Keratinocyte (primary cell): ENCODE results near the gene SYP. TPM values are rescaled to one million over a fixed set of nuclear protein-coding genes. Genes with fewer than 3 reads are reported as not detected.

ENCODE experiments used
- DNase-seq: peaks from one replicate; pipeline ENCODE4 v3.0.0-alpha.2; 2011; ENCODE audit warnings: low read depth, missing footprints, low spot score
- FAIRE-seq: peaks from 2 replicates; lab custom pipeline; 2011; peaks lifted over from hg19 to GRCh38; lab: Jason Lieb, UNC
- H2AFZ ChIP-seq: 2 replicates; pipeline ENCODE4 v1.6.0; 2012; ENCODE audit warnings: low read length, control low read depth, inconsistent platforms; ENCODE audit not compliant: control insufficient read depth
- H3K27ac ChIP-seq: 2 replicates; pipeline ENCODE4 v1.5.1; 2011; ENCODE audit warnings: low read length; ENCODE audit not compliant: control insufficient read depth, insufficient read depth
- H3K27me3 ChIP-seq: 3 replicates; pipeline ENCODE4 v1.6.0; 2011; ENCODE audit warnings: low read length; ENCODE audit not compliant: control insufficient read depth, insufficient read depth; ENCODE audit errors: extremely low read depth
- H3K36me3 ChIP-seq, 2 experiments: 2 replicates in 1 of 2; 3 replicates in 1 of 2; pipeline ENCODE4 v1.5.1; 2011; ENCODE audit warnings: low read length in 2 of 2, mild to moderate bottlenecking in 1 of 2; ENCODE audit not compliant: control insufficient read depth in 2 of 2, insufficient read depth in 2 of 2; ENCODE audit errors: extremely low read depth in 1 of 2
- H3K4me1 ChIP-seq: 3 replicates; pipeline ENCODE4 v1.5.1; 2011; ENCODE audit warnings: low read length; ENCODE audit not compliant: control insufficient read depth, insufficient read depth; ENCODE audit errors: extremely low read depth
- H3K4me2 ChIP-seq: 3 replicates; pipeline ENCODE4 v1.6.0; 2011; ENCODE audit warnings: low read depth, low read length; ENCODE audit not compliant: control insufficient read depth, insufficient read depth; ENCODE audit errors: extremely low read depth
- H3K4me3 ChIP-seq, 3 experiments: fragments of 200-600 bp in 1 of 3; sonication (generic) in 1 of 3; 2 replicates in 2 of 3; 3 replicates in 1 of 3; pipeline ENCODE4 v1.5.1; 2011 to 2016; ENCODE audit warnings: low read length in 3 of 3, mild to moderate bottlenecking in 3 of 3, control low read depth in 2 of 3, inconsistent platforms in 1 of 3, low read depth in 1 of 3, mixed read lengths in 1 of 3, mixed run types in 1 of 3, moderate library complexity in 1 of 3; ENCODE audit not compliant: control insufficient read depth in 2 of 3, insufficient read depth in 2 of 3; ENCODE audit errors: extremely low read depth in 1 of 3
- H3K79me2 ChIP-seq: 2 replicates; pipeline ENCODE4 v1.6.0; 2012; ENCODE audit warnings: low read length; ENCODE audit not compliant: control insufficient read depth, insufficient read depth
- H3K9ac ChIP-seq: 3 replicates; pipeline ENCODE4 v1.6.0; 2011; ENCODE audit warnings: low read length; ENCODE audit not compliant: control insufficient read depth, insufficient read depth; ENCODE audit errors: extremely low read depth
- H3K9me1 ChIP-seq: 3 replicates; pipeline ENCODE4 v1.6.0; 2011; ENCODE audit warnings: low read length; ENCODE audit not compliant: control insufficient read depth, insufficient read depth; ENCODE audit errors: extremely low read depth
- H3K9me3 ChIP-seq: 2 replicates; pipeline ENCODE4 v1.5.1; 2012; ENCODE audit warnings: low read depth, low read length; ENCODE audit not compliant: control insufficient read depth
- H4K20me1 ChIP-seq: 3 replicates; pipeline ENCODE4 v1.6.0; 2011; ENCODE audit warnings: low read length; ENCODE audit not compliant: control insufficient read depth, insufficient read depth; ENCODE audit errors: extremely low read depth
- EZH2 ChIP-seq: IDR thresholded peaks from one replicate; pipeline ENCODE4 v1.6.1; 2012; ENCODE audit warnings: inconsistent platforms, mild to moderate bottlenecking, low read length, moderate library complexity
- dilution Hi-C: fragments of 300-500 bp; cut with MboI; formaldehyde crosslinking; loops from one replicate; pipeline ENCODE4 v1.7.0; 2020; ENCODE audit warnings: low sequenced_read_pairs; ENCODE audit not compliant: extremely low pct_ligation_motif_present
- polyA plus RNA-seq, 5 experiments: library from polyadenylated mRNA; depleted of rRNA in 3 of 5; stranded (reverse) in 3 of 5; stranded (forward) in 1 of 5; unstranded in 1 of 5; fragments of >200 nt; gene quantifications; 1 replicate in 1 of 5; 2 replicates in 3 of 5; 3 replicates in 1 of 5; pipeline versions ENCODE4 v1.2.1 to v1.2.3, GENCODE V29; 2011 to 2012; ENCODE audit warnings: missing spikeins in 2 of 5, low read depth in 1 of 5, low replicate concordance in 1 of 5
- TF ChIP-seq, protein P1 (sequence below), 3 experiments: IDR thresholded peaks in 1 of 3; conservative IDR thresholded peaks in 1 of 3; optimal IDR thresholded peaks in 1 of 3; 2 replicates in 2 of 3; 3 replicates in 1 of 3; pipeline versions ENCODE3 to v1.5.1; 2011; ENCODE audit warnings: low read length in 3 of 3, mild to moderate bottlenecking in 3 of 3, moderate library complexity in 2 of 3, control low read depth in 1 of 3, inconsistent platforms in 1 of 3; ENCODE audit not compliant: insufficient read depth in 2 of 3; ENCODE audit errors: extremely low read depth in 1 of 3

Gene SYP
- polyA plus RNA-seq, 1 donor (not counting 4 experiments of a cell fraction or from before 2014, with no cell fraction given): 0.07 TPM

GRCh38 chrX:49197543-49198087 is 2.4 kb downstream of the SYP start:
- Histone ChIP-seq H4K20me1 (no peaks in the 10 kb centered on the region), H3K9me3 (no peaks in the 10 kb centered on the region), H3K4me3 (no peak overlapping the region), H3K4me1 (peaks cover 4% of the 10 kb centered on the region), H3K36me3 (no peaks in the 10 kb centered on the region), H2AFZ (no peak overlapping the region), H3K9ac (no peak overlapping the region), H3K27me3 (peaks cover 2% of the 10 kb centered on the region), H3K27ac (no peak overlapping the region), H3K9me1 (no peaks in the 10 kb centered on the region), H3K4me2 (no peak overlapping the region), H3K79me2 (no peaks in the 10 kb centered on the region)
- TF ChIP-seq EZH2: no peak
- TF ChIP-seq, protein P1, sequence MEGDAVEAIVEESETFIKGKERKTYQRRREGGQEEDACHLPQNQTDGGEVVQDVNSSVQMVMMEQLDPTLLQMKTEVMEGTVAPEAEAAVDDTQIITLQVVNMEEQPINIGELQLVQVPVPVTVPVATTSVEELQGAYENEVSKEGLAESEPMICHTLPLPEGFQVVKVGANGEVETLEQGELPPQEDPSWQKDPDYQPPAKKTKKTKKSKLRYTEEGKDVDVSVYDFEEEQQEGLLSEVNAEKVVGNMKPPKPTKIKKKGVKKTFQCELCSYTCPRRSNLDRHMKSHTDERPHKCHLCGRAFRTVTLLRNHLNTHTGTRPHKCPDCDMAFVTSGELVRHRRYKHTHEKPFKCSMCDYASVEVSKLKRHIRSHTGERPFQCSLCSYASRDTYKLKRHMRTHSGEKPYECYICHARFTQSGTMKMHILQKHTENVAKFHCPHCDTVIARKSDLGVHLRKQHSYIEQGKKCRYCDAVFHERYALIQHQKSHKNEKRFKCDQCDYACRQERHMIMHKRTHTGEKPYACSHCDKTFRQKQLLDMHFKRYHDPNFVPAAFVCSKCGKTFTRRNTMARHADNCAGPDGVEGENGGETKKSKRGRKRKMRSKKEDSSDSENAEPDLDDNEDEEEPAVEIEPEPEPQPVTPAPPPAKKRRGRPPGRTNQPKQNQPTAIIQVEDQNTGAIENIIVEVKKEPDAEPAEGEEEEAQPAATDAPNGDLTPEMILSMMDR (optimal IDR thresholded peaks at IDR 0.05 in 1 of 3, IDR thresholded peaks at IDR 0.05 in 1 of 3, conservative IDR thresholded peaks at IDR 0.05 in 1 of 3; ENCODE audit: extremely low read depth in 1 of 3, insufficient read depth in 2 of 3, low read length in 3 of 3): no peak
- DNase-seq: no peak
- dilution Hi-C loops: no loop called here
- no peak for FAIRE-seq

DNA sequence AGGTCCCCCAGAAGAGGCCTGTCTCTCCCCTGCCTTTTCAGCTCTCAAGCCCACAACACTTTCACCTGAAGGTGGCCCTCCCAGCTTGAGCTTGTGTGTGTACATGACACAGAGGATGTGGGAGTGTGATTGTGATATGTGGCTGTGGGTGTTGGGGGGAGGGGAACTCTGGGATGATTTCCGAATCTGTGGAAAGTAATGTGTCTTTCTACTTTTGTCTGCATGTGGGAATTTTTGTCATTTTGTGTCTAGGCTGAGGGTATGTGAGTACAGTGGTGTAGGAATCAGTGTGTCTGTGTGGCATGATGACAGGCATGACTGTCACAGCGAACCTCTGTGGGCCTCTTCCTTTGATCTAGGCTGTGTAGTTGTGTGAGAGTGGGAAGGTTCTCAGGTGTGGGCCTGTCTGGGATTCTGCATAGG is 6.4 kb downstream of the SYP start:
- H3K9me3 ChIP-seq: no peaks in the 10 kb centered on the region
- no peaks in the 10 kb centered on the region for H4K20me1 ChIP-seq
- H3K27ac ChIP-seq: no peak overlapping the region
- no peak overlapping the region for H3K9ac ChIP-seq
- H3K4me3 ChIP-seq: no peak overlapping the region
- H3K4me1 ChIP-seq: no peaks in the 10 kb centered on the region
- H2AFZ ChIP-seq: no peak overlapping the region
- FAIRE-seq: no peak
- no peak for TF ChIP-seq EZH2
- TF ChIP-seq, protein P1 (optimal IDR thresholded peaks at IDR 0.05 in 1 of 3, IDR thresholded peaks at IDR 0.05 in 1 of 3, conservative IDR thresholded peaks at IDR 0.05 in 1 of 3; ENCODE audit: extremely low read depth in 1 of 3, insufficient read depth in 2 of 3, low read length in 3 of 3): no peak
- H3K79me2 ChIP-seq: no peaks in the 10 kb centered on the region
- dilution Hi-C loops: no loop called here
- H3K36me3 ChIP-seq: no peaks in the 10 kb centered on the region
- no peaks in the 10 kb centered on the region for H3K9me1 ChIP-seq
- no peak overlapping the region for H3K4me2 ChIP-seq
- no peaks in the 10 kb centered on the region for H3K27me3 ChIP-seq
- DNase-seq: no peak
